Endothelial cell of hepatic sinusoid (primary cell): ENCODE results near the gene TEAD4.
"Not testable (repeated sequence)": the region's sequence is repeated elsewhere in the genome, so short reads cannot be mapped to it uniquely, and the experiment has no call there.

Experiments
- in situ Hi-C: cut with HindIII; loops from 2 replicates; pipeline ENCODE4 v1.10.0; 2017; ENCODE audit warnings: low sequenced_read_pairs

TEAD4 gene

DNA sequence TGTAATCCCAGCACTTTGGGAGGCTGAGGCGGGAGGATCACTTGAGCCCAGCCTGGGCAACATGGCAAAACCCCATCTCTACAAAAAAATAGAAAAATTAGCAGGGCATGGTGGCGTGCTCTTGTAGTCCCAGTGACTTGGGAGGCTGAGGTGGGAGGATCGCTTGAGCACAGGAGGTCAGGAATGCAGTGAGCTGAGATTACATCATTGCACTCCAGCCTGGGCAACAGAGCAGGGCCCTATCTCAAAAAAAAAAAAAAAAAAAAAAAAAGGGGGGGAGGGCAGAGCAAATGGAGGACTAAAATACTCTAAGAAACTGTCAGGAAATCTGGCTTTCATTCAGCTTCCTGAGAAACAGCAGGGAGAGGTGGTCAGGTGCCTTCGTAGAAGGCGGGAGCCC, 86.3 kb downstream of the TEAD4 start:
- in situ Hi-C loops: no loop called here

- in situ Hi-C loops: no loop called here
Measured at GRCh38 chr12:3045989-3046388, 86.8 kb downstream of the TEAD4 start.

DNA sequence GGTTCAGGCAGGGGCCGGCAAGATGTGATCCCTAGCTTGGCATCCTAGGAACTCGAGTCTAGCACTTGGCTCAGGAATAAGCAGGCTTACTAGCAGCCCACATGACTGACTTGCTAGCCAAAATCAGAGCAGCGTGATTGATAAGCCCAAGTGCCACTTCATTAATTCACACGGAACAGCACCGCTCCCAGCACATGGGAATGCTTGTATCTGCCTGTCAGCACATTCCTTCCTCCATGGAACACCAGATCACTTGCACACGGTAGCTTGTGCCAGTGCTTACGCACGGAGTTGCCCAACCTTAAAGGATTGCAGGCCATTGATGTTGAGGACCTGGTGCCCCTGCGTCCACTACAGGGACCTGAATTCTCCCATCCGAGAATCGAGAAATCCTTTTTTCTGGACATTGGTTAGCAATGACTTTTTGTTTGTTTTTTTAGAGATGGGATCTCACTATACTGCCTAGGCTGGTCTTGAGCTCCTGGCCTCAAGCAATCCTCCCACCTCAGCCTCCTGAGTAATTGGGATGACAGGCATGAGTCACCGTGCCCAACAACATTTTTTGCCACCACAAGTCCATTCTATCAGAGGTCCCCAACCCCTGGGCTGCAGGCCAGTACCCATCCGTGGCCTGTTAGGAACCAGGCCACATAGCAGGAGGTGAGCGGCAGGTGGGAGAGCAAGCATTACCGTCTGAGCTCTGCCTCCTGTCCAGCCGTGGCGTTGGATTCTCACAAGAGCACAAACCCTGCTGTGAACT, 87.4 kb downstream of the TEAD4 start:
- in situ Hi-C loops: no loop called here

DNA sequence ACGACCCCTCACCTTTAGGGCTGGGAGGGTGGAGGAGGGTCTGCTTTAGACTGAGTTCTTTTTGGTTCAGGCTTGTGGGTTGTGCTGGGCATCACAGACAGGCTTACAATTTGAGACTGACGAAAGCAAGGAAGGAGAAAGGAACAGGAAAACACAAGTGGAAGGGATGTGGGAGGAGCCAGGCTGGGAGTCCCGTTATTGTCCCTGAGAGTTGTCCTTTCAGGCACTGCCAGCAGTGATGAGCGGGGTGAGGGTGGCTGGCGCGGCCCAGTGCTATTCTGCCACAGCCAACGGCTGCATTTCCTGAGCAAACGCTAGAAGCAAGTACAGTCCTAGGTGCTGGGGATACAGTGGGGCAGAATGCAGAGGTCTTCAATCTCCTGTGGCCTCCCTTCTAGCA, 88.8 kb downstream of the TEAD4 start:
- in situ Hi-C loops: no loop called here

DNA sequence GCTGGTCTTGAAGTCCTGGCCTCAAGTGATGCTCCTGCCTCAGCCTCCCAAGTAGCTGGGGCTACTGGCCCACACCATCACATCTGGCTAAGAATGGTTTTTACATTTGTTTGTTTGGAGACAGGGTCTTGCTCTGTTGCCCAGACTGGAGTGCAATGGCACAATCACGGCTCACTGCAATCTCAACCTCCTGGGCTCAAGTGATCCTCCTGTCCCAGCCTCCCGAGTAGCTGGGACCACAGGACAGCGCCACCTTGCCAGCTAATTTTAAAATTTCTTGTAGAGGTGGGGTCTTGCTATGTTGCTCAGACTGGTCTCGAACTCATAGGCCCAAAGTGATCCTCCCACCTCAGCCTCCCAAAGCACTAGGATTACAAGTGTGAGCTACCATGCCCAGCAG, 89.3 kb downstream of the TEAD4 start:
- in situ Hi-C loops: no loop called here

- in situ Hi-C loops: no loop called here
Measured at GRCh38 chr12:3049176-3049575, 90.0 kb downstream of the TEAD4 start.

DNA sequence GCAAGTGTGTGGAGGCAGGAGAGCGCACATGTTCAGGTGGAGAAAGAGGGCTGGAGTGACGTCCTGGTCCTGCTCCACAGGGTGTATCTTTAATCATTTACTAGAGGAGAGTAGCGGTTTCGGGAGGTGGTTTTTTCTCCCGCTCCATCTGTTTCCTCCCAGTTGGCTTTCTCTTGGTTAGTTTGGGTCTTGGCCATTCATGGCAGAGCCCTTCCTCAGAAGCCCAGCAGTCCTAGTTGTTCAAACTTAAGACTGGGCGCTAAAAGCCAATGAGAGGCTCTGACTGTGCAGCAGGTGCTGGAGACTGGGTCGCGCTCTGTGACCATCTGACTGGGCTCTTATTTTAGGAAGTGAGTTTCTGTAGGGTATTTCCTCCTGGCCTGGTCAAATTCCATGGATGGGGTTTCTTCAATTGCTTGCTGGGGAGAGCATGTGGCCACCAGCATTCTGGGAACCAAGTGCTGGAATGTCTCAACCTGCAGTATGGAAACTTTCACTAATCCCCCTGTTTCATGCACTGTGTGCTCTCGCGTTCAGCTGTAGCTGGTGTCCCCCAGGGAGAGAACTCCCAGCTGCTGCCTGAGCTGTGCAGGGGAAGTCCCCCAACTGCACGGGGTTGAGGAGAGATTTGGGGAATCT, 90.5 kb downstream of the TEAD4 start:
- in situ Hi-C loops: loop anchor here (10.0 kb wide), 1 partner anchor 135 kb away; no protein-coding TSS in a partner anchor

DNA sequence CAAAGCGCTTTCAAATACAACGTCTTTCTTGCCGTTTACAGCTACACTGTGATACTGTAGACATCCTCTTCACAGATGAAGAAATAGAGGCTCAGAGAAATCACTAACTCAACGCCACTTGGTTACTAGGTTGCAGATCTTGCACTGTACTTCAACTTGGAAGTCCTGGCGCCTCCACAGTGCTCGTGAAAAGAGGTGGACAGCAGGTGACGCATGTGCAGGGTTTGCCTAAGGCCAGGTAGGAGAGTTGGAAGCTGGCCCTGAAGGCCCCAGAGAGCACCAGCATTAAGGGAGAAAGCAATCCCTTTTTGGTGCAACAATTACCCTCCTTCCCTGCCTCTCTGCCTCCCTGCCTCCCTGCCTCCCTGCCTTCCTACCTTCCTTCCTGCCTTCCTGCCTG, 95.2 kb downstream of the TEAD4 start:
- in situ Hi-C loops: loop anchor here (10.0 kb wide), 1 partner anchor 130 kb away; no protein-coding TSS in a partner anchor

GRCh38 chr12:3055026-3055703, 96.0 kb downstream of the TEAD4 start:
- in situ Hi-C loops: loop anchor here (10.0 kb wide), 1 partner anchor 130 kb away; no protein-coding TSS in a partner anchor

DNA sequence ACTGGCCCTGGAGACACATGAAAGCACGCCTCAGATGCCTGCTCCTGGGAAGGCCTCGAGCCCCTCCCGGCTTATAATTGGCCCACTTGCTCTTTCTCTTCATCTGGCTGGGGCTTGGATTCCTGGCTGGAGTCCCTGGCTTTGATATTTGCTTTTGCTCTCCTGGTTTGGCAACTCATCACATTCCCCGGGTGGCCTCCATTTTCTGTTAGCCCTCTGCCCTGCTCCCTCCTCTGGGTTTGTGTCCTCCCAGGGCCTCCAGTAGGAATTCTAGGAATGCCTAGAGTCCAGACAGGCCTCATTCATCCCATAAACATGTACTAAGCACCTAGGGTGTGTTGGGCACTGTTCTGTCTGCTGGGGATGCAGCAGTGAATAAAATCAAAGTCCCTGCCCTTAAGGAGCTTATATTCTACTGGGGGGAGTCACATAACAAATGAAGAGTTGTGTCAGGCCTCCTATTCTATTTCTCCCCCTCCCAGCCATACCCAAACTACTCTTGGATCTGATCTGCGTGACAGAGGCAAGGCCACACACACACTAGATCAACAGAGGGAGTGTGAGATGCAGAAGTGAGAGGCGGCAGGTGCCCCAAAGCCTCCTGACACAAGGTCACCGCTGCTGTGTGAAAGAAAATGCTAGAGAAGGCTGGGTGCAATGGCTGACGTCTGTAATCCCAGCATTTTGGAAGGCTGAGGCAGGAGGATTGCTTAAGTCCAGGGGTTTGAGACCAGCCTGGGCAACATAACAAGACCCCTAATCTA, 96.7 kb downstream of the TEAD4 start:
- in situ Hi-C loops: loop anchor here (10.0 kb wide), 1 partner anchor 129 kb away; no protein-coding TSS in a partner anchor

DNA sequence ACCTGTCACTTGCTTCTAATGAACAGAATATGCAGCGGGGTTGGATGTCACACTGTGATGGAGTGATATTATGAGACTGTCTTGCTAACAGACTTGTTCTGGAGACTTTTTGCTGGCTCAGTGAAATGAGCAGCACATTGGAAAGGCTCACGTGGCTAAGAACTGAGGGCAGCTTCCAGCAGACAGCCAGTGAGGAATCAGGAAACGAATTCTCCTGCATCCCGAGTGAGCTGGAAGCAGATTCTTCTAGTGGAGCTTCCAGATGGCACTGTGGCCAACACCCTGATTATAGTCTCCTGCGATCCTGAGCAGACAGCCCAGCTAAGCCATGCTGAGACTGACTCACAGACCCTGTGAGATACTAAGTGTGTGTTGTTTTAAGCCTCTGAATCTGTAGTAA, 101.9 kb downstream of the TEAD4 start:
- in situ Hi-C loops: no loop called here

DNA sequence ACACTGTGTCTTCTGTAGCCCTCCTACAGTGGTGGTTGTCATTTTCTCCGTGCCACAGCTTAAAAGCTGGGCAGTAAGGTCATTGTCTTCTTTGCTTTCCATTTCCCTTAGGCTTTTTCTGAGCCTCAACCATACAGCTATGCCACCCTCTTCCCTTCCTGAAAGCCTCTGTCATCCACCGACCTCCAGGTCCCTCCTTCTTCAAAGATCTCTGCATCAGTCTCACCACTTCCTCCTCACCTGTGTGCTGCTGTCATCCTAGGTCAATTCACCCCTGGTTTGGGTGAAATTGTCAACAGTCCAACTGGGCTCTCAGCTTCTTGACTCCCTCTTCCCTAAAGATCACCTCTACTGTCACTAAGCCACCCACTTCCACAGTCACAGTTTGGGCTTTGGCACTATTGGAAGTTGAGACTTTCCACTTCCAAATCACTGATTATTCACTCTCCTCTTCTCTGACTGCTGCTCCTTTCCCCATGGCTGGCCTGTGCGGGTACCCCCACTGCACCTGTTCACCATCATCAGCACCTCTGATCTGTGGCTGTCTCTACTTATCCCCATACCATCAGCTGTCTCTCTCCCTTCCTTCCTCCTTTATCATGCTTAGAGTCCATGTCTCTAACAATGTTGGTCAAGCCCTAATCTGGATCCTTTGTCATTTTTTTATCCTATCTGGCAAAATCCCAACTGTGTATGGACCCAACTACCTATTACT, 102.5 kb downstream of the TEAD4 start:
- in situ Hi-C loops: no loop called here

DNA sequence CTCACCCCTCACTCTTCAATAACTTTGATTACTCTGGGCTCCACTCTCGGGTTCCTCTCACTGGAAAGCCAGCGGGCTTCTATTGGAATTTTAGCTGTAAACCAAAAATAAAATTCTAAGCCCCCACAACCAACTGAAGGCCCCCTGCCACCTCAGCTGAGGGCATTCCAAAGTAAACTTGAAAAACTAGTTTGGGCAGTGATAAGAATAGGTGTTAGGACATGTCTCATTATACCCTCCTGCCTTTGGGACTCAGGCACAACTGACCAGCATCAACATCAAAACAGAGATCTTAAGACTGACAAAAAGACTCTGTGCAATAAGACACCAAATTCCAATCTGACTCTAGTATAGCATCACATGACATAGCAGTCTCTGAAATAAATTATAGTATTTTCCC, 106.1 kb downstream of the TEAD4 start:
- in situ Hi-C loops: no loop called here

GRCh38 chr12:3065846-3066245, 106.6 kb downstream of the TEAD4 start:
- in situ Hi-C loops: not testable (repeated sequence)

DNA sequence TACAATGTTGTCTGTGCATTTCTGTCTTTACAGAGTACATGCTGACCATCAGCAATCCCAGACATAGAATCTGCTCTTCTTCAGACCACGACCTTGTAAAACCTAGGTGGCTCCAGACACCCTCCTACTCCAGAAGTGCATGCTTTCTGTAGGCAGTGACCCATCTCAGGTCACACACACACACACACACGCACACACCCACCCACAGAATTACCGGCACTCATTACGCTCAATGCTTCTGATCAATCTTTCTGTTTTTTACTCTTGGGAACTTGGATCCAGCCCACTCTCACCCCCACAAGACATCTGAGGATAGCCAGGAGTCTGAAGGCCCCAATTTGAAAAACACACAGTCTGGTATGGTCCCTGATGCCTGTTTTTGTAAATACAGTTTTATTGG, 110.5 kb downstream of the TEAD4 start:
- in situ Hi-C loops: no loop called here

GRCh38 chr12:3071107-3071506, 111.9 kb downstream of the TEAD4 start:
- in situ Hi-C loops: no loop called here

DNA sequence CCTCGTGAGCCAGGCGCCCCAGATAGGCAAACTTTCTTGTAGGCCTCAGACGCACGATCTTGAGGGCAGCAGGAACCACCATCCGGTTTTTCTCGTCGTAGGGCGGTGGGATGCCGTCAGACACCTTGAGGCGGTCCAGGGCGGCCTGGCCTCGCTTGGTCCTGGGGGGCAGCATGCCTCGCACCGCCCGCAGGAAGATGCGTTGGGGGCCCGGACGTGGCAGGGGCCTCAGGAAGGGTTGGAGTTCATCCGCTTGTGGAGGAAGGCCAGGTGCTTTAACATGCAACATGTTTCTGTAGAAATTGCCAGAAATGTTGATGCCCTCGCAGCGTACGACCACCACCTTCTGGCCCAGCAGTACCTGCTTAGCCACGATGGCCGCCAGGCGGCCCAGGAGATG, 112.5 kb downstream of the TEAD4 start:
- in situ Hi-C loops: no loop called here

GRCh38 chr12:3073438-3074250, 114.4 kb downstream of the TEAD4 start:
- in situ Hi-C loops: no loop called here

DNA sequence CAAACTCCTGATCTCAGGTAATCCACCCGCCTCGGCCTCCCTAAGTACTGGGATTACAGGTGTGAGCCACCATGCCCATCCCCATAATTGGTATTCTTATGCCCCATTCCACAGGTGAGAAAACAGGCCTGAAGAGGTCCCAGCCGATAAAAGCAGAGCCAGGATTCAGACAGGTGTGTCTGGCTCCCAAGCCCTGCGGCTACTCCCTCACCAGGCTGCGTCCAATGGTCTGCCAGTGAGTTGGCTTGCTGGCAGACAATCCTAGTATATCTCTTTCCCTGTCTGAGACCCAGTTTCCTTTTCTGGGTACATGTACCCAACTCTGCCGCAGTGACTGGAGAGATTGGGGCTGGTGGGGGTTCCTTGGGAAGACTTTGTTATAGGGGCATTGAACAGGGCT, 116.1 kb downstream of the TEAD4 start:
- in situ Hi-C loops: loop anchor here (5.0 kb wide), 2 partner anchors 57 to 202 kb away; no protein-coding TSS in a partner anchor
